ENCODE results near the gene MCAT. TPM values are rescaled to one million over a fixed set of nuclear protein-coding genes. Genes with fewer than 3 reads are reported as not detected.

Gene MCAT
- polyA plus RNA-seq, 1 of the 3 experiments (the other 2 are of a cell fraction) = 12.0 TPM

DNA sequence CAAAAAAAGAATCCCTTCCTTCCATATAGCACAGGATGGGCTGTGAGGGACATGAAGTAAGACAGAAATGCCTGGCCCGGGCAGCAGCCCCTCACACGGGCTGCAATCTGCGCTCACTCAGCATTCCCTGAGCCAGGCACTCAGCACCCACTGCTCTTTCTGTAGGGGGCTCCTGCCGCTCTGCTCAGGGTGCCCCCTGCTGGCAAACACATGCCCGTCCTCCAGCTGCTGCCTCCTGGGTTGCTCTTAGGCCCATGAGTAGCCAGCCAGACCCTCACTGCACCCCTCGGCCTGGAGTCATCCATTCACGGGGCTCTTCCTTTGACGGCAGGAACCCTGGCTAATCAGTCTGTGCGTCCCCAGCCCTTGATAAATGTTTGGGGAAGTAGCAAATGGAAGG is 6.9 kb downstream of the MCAT start:
- peak; percentile 80 for DNase-seq
- Histone ChIP-seq H3K79me2 (ENCODE audit: insufficient read depth) (no peaks in the 10 kb centered on the region), H3K4me3 (ENCODE audit: low read depth in 2 of 2, low read length in 1 of 2) (no peak overlapping the region), H3K9me3 (no peaks in the 10 kb centered on the region), H3K27ac (ENCODE audit: low read depth in 2 of 2, low read length in 1 of 2) (no peak overlapping the region), H3K27me3 (ENCODE audit: insufficient read depth) (no peaks in the 10 kb centered on the region), H3F3A (replicated peaks; ENCODE audit: insufficient read depth) (no peaks in the 10 kb centered on the region), H3K9ac (no peak overlapping the region), H3K9me2 (no peaks in the 10 kb centered on the region), H4K20me1 (ENCODE audit: insufficient read depth) (no peaks in the 10 kb centered on the region), H2AFZ (ENCODE audit: low read depth) (no peak overlapping the region), H3K36me3 (replicated peaks in 1 of 2; ENCODE audit: control insufficient read depth in 1 of 2, insufficient read depth in 2 of 2, low read length in 1 of 2) (peaks cover 0 to 8% of the 10 kb centered on the region in 2 experiments), H3K4me2 (no peak overlapping the region), H3K4me1 (ENCODE audit: control insufficient read depth in 1 of 2, insufficient read depth in 2 of 2, low read depth in 1 of 2, low read length in 1 of 2) (no peaks in the 10 kb centered on the region; a peak in 1 of 4 replicates)
- no peak for TF ChIP-seq GATA2 (CRISPR knock-in tag; IDR thresholded peaks at IDR 0.05)
- peak; percentile 51 for TF ChIP-seq RAD21 (IDR thresholded peaks at IDR 0.05; ENCODE audit: low read length)
- TF ChIP-seq SMC3 (IDR thresholded peaks at IDR 0.05; ENCODE audit: low read depth, low read length) = peak; percentile 42
- TF ChIP-seq, protein P1, sequence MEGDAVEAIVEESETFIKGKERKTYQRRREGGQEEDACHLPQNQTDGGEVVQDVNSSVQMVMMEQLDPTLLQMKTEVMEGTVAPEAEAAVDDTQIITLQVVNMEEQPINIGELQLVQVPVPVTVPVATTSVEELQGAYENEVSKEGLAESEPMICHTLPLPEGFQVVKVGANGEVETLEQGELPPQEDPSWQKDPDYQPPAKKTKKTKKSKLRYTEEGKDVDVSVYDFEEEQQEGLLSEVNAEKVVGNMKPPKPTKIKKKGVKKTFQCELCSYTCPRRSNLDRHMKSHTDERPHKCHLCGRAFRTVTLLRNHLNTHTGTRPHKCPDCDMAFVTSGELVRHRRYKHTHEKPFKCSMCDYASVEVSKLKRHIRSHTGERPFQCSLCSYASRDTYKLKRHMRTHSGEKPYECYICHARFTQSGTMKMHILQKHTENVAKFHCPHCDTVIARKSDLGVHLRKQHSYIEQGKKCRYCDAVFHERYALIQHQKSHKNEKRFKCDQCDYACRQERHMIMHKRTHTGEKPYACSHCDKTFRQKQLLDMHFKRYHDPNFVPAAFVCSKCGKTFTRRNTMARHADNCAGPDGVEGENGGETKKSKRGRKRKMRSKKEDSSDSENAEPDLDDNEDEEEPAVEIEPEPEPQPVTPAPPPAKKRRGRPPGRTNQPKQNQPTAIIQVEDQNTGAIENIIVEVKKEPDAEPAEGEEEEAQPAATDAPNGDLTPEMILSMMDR (IDR thresholded peaks at IDR 0.05) = peak; percentile 54
- no peak for TF ChIP-seq TEAD4 (IDR thresholded peaks at IDR 0.05; ENCODE audit: borderline replicate concordance, insufficient read depth)
- ChIA-PET CTCF (interaction anchor here (0.6 to 1.9 kb wide), 4 partner anchors 18 to 64 kb away, joined by 3 to 5 read pairs (median 4); partner anchors contain the start of gene BIK), POLR2A (no interaction called here)
- WGBS (ENCODE audit: low lambda C conversion rate) = 89% methylated on average over 3 of the region's 9 CpGs

DNA sequence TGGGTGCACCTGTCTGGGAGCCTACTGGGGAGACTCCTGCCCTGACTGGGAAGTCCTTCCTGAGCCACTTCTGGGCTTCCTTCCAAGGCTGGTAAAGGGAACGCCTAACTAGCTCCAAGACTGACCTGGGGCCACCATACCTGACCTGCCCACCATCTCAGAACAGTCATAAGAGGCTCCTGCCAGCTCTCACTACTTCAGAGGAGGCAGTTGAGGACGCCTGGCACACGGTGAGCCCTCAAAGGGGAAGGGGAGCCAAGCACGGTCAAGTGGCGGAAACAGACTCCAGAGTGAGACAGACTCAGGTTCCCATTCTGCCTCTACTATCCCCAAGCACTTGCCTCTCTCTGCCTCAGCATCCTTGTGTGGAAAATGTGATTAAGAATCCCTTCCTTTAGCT is 7.6 kb downstream of the MCAT start:
- TF ChIP-seq TAF1 (IDR thresholded peaks at IDR 0.05; ENCODE audit: borderline replicate concordance, low read depth, low read length) (no peak), TEAD4 (IDR thresholded peaks at IDR 0.05; ENCODE audit: borderline replicate concordance, insufficient read depth) (no peak)
- no peak overlapping the region for H3K4me3 ChIP-seq (ENCODE audit: low read depth in 2 of 2, low read length in 1 of 2)
- CTCF ChIA-PET = interaction anchor here (0.7 to 1.9 kb wide), 3 partner anchors 20 to 65 kb away, joined by 3 to 5 read pairs (median 3); partner anchors contain the start of gene BIK
- no peak overlapping the region for H3K4me2 ChIP-seq
- no peaks in the 10 kb centered on the region for H3F3A ChIP-seq (replicated peaks; ENCODE audit: insufficient read depth)
- H3K9me2 ChIP-seq = no peaks in the 10 kb centered on the region
- no peak overlapping the region for H2AFZ ChIP-seq (ENCODE audit: low read depth)
- no peaks in the 10 kb centered on the region for H3K9me3 ChIP-seq
- H3K79me2 ChIP-seq (ENCODE audit: insufficient read depth) = no peaks in the 10 kb centered on the region
- H4K20me1 ChIP-seq (ENCODE audit: insufficient read depth) = no peaks in the 10 kb centered on the region
- peaks cover 0 to 8% of the 10 kb centered on the region in 2 experiments for H3K36me3 ChIP-seq (replicated peaks in 1 of 2; ENCODE audit: control insufficient read depth in 1 of 2, insufficient read depth in 2 of 2, low read length in 1 of 2)
- POLR2A ChIA-PET = no interaction called here
- H3K27ac ChIP-seq (ENCODE audit: low read depth in 2 of 2, low read length in 1 of 2) = no peak overlapping the region
- H3K27me3 ChIP-seq (ENCODE audit: insufficient read depth) = no peaks in the 10 kb centered on the region
- no peak for DNase-seq
- H3K9ac ChIP-seq = no peak overlapping the region
- H3K4me1 ChIP-seq (ENCODE audit: control insufficient read depth in 1 of 2, insufficient read depth in 2 of 2, low read depth in 1 of 2, low read length in 1 of 2) = no peaks in the 10 kb centered on the region
- no CpG with 5 or more reads among the region's 5 CpGs for WGBS (ENCODE audit: low lambda C conversion rate)

DNA sequence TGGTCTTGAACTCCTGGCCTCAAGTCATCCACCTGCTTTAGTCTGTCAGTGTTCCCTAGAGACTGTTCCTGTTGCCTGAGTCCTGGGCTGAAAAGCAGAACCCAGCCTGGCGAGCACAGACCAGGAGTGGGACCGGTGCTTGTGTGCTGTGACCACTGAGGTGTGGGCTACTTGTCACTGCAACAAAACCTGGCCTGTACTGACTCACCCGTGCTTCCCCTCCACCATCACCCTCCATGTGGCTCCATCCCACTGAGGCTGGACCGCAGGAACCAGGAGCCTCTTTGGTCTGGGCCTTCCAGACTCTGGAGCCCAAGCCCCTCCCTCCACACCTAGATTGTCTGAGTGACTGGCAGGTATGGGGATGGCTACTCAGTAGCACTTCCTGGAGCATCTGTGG is 8.6 kb downstream of the MCAT start:
- no peaks in the 10 kb centered on the region for H3K9me2 ChIP-seq
- H3K9me3 ChIP-seq = no peaks in the 10 kb centered on the region
- no peaks in the 10 kb centered on the region for H3K4me1 ChIP-seq (ENCODE audit: control insufficient read depth in 1 of 2, insufficient read depth in 2 of 2, low read depth in 1 of 2, low read length in 1 of 2)
- no peak overlapping the region for H3K4me2 ChIP-seq
- H3K27me3 ChIP-seq (ENCODE audit: insufficient read depth) = no peaks in the 10 kb centered on the region
- no peak for DNase-seq
- H2AFZ ChIP-seq (ENCODE audit: low read depth) = no peak overlapping the region
- no peaks in the 10 kb centered on the region for H3K79me2 ChIP-seq (ENCODE audit: insufficient read depth)
- no peak overlapping the region for H3K4me3 ChIP-seq (ENCODE audit: low read depth in 2 of 2, low read length in 1 of 2)
- no peak overlapping the region for H3K27ac ChIP-seq (ENCODE audit: low read depth in 2 of 2, low read length in 1 of 2)
- 100% methylated on average over 2 of the region's 4 CpGs for WGBS (ENCODE audit: low lambda C conversion rate)
- peaks cover 0 to 4% of the 10 kb centered on the region in 2 experiments for H3K36me3 ChIP-seq (replicated peaks in 1 of 2; ENCODE audit: control insufficient read depth in 1 of 2, insufficient read depth in 2 of 2, low read length in 1 of 2)
- H3F3A ChIP-seq (replicated peaks; ENCODE audit: insufficient read depth) = no peaks in the 10 kb centered on the region
- H4K20me1 ChIP-seq (ENCODE audit: insufficient read depth) = no peaks in the 10 kb centered on the region
- ChIA-PET CTCF (no interaction called here), POLR2A (no interaction called here)
- H3K9ac ChIP-seq = no peak overlapping the region
- TF ChIP-seq JUND (IDR thresholded peaks at IDR 0.05) (no peak), TEAD4 (IDR thresholded peaks at IDR 0.05; ENCODE audit: borderline replicate concordance, insufficient read depth) (no peak), EZH2phosphoT487 (IDR thresholded peaks at IDR 0.05; ENCODE audit: borderline replicate concordance, low read depth) (no peak), GATA2 (CRISPR knock-in tag; IDR thresholded peaks at IDR 0.05) (no peak), FOXM1 (IDR thresholded peaks at IDR 0.05; ENCODE audit: low read depth) (no peak), NFIC (IDR thresholded peaks at IDR 0.05; ENCODE audit: borderline replicate concordance) (no peak), RXRA (IDR thresholded peaks at IDR 0.05; ENCODE audit: borderline replicate concordance, low read depth) (no peak), EP300 (IDR thresholded peaks at IDR 0.05; ENCODE audit: borderline replicate concordance in 1 of 2, low read depth in 1 of 2, low read length in 1 of 2) (no peak)
- TF ChIP-seq, protein P2, sequence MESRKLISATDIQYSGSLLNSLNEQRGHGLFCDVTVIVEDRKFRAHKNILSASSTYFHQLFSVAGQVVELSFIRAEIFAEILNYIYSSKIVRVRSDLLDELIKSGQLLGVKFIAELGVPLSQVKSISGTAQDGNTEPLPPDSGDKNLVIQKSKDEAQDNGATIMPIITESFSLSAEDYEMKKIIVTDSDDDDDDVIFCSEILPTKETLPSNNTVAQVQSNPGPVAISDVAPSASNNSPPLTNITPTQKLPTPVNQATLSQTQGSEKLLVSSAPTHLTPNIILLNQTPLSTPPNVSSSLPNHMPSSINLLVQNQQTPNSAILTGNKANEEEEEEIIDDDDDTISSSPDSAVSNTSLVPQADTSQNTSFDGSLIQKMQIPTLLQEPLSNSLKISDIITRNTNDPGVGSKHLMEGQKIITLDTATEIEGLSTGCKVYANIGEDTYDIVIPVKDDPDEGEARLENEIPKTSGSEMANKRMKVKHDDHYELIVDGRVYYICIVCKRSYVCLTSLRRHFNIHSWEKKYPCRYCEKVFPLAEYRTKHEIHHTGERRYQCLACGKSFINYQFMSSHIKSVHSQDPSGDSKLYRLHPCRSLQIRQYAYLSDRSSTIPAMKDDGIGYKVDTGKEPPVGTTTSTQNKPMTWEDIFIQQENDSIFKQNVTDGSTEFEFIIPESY (IDR thresholded peaks at IDR 0.05; ENCODE audit: borderline replicate concordance, low read depth) = no peak
- TF ChIP-seq, protein P3, sequence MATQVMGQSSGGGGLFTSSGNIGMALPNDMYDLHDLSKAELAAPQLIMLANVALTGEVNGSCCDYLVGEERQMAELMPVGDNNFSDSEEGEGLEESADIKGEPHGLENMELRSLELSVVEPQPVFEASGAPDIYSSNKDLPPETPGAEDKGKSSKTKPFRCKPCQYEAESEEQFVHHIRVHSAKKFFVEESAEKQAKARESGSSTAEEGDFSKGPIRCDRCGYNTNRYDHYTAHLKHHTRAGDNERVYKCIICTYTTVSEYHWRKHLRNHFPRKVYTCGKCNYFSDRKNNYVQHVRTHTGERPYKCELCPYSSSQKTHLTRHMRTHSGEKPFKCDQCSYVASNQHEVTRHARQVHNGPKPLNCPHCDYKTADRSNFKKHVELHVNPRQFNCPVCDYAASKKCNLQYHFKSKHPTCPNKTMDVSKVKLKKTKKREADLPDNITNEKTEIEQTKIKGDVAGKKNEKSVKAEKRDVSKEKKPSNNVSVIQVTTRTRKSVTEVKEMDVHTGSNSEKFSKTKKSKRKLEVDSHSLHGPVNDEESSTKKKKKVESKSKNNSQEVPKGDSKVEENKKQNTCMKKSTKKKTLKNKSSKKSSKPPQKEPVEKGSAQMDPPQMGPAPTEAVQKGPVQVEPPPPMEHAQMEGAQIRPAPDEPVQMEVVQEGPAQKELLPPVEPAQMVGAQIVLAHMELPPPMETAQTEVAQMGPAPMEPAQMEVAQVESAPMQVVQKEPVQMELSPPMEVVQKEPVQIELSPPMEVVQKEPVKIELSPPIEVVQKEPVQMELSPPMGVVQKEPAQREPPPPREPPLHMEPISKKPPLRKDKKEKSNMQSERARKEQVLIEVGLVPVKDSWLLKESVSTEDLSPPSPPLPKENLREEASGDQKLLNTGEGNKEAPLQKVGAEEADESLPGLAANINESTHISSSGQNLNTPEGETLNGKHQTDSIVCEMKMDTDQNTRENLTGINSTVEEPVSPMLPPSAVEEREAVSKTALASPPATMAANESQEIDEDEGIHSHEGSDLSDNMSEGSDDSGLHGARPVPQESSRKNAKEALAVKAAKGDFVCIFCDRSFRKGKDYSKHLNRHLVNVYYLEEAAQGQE (IDR thresholded peaks at IDR 0.05; ENCODE audit: low read depth, low read length) = no peak

Measured in SK-N-SH (cell line).